GM23338 (cell line): Measurements from ENCODE around the gene RNF157. TPM values are rescaled to one million over a fixed set of nuclear protein-coding genes. Genes with fewer than 3 reads are reported as not detected.

ENCODE experiments used
- ATAC-seq: fragments of 200-7000 bp; cut with Tn5 transposase; 3 replicates; pipeline ENCODE4 v1.9.1; 2020
- DNase-seq: peaks from one replicate; pipeline ENCODE4 v3.0.0-alpha.2; 2015; ENCODE audit warnings: low spot score
- H2AFZ ChIP-seq: fragments of 200-600 bp; sonication (generic); 2 replicates; pipeline ENCODE4 v1.8.0; 2016; ENCODE audit warnings: antibody characterized with exemption, mild to moderate bottlenecking, moderate library complexity
- H3F3A ChIP-seq: fragments of 200-600 bp; sonication (generic); replicated peaks from 2 replicates; pipeline ENCODE4 v1.8.0; 2017; ENCODE audit warnings: antibody characterized with exemption, mixed run types, low read depth
- H3K27ac ChIP-seq: fragments of 200-600 bp; sonication (generic); 2 replicates; pipeline ENCODE4 v1.6.1; 2016; ENCODE audit warnings: low read depth
- H3K27me3 ChIP-seq: fragments of 200-600 bp; sonication (generic); 2 replicates; pipeline ENCODE4 v1.8.0; 2016; ENCODE audit warnings: mild to moderate bottlenecking, mixed run types, moderate library complexity; ENCODE audit not compliant: insufficient read depth
- H3K36me3 ChIP-seq: fragments of 200-600 bp; sonication (generic); 2 replicates; pipeline ENCODE4 v1.8.0; 2016; ENCODE audit warnings: mild to moderate bottlenecking; ENCODE audit not compliant: insufficient read depth
- H3K4me1 ChIP-seq: fragments of 200-600 bp; sonication (generic); 2 replicates; pipeline ENCODE4 v1.8.0; 2016; ENCODE audit warnings: mild to moderate bottlenecking, moderate library complexity; ENCODE audit not compliant: insufficient read depth
- H3K4me2 ChIP-seq: fragments of 200-600 bp; sonication (generic); 2 replicates; pipeline ENCODE4 v1.7.1; 2017; ENCODE audit warnings: mixed run types
- H3K4me3 ChIP-seq: fragments of 200-600 bp; sonication (generic); 2 replicates; pipeline ENCODE4 v1.6.1; 2016; ENCODE audit warnings: mixed run types
- H3K79me2 ChIP-seq: fragments of 200-600 bp; sonication (generic); replicated peaks from 2 replicates; pipeline ENCODE4 v1.8.0; 2017; ENCODE audit warnings: mild to moderate bottlenecking; ENCODE audit not compliant: insufficient read depth
- H3K9me2 ChIP-seq: fragments of 200-600 bp; sonication (generic); 2 replicates; pipeline ENCODE4 v1.8.0; 2017; ENCODE audit not compliant: insufficient read depth
- H4K20me1 ChIP-seq: fragments of 200-600 bp; sonication (generic); replicated peaks from 2 replicates; pipeline ENCODE4 v1.8.0; 2017; ENCODE audit warnings: mild to moderate bottlenecking; ENCODE audit not compliant: insufficient read depth
- H3K27ac Mint-ChIP-seq: 2 replicates; pipeline ENCODE4 v1.8.0; 2020; ENCODE audit warnings: inconsistent platforms, mild to moderate bottlenecking, moderate library complexity, mixed read lengths
- H3K27me3 Mint-ChIP-seq: 3 replicates; pipeline ENCODE4 v1.8.0; 2022; ENCODE audit warnings: low read depth, mild to moderate bottlenecking, moderate library complexity, mixed read lengths, inconsistent platforms; ENCODE audit not compliant: insufficient read depth, poor library complexity
- H3K36me3 Mint-ChIP-seq: 3 replicates; pipeline ENCODE4 v1.8.0; 2021; ENCODE audit warnings: low read depth, mild to moderate bottlenecking, inconsistent platforms, moderate library complexity, mixed read lengths
- H3K4me1 Mint-ChIP-seq: 3 replicates; pipeline ENCODE4 v1.8.0; 2020; ENCODE audit warnings: mild to moderate bottlenecking, inconsistent platforms, mixed read lengths
- H3K4me3 Mint-ChIP-seq: 3 replicates; pipeline ENCODE4 v1.8.0; 2021; ENCODE audit warnings: moderate library complexity, mild to moderate bottlenecking, inconsistent platforms, mixed read lengths
- H3K9me3 Mint-ChIP-seq: 3 replicates; pipeline ENCODE4 v1.8.0; 2020; ENCODE audit warnings: moderate library complexity, mild to moderate bottlenecking, inconsistent platforms, mixed read lengths
- EZH2 ChIP-seq: fragments of 200-600 bp; sonication (generic); IDR thresholded peaks from one replicate; pipeline ENCODE4 v1.8.0; 2017; ENCODE audit warnings: antibody characterized with exemption, mild to moderate bottlenecking, low read depth; ENCODE audit not compliant: unreplicated experiment
- EZH2phosphoT487 ChIP-seq: fragments of 200-600 bp; sonication (generic); IDR thresholded peaks from one replicate; pipeline ENCODE4 v1.8.1; 2018; ENCODE audit warnings: antibody characterized with exemption; ENCODE audit not compliant: unreplicated experiment
- JUNB ChIP-seq: IDR thresholded peaks from one replicate; pipeline ENCODE4 v1.6.1; 2016; ENCODE audit warnings: antibody characterized with exemption; ENCODE audit not compliant: unreplicated experiment
- POLR2AphosphoS5 ChIP-seq: IDR thresholded peaks from 2 replicates; pipeline ENCODE4 v1.6.1; 2016; ENCODE audit warnings: antibody characterized with exemption, low read depth
- STAT1 ChIP-seq: IDR thresholded peaks from one replicate; pipeline ENCODE4 v1.6.1; 2016; ENCODE audit warnings: antibody characterized with exemption; ENCODE audit not compliant: unreplicated experiment
- ZNF331 ChIP-seq: fragments of 250-450 bp; sonication (Bioruptor Pico); IDR thresholded peaks from 2 replicates; pipeline ENCODE4 v1.5.0; 2020; ENCODE audit warnings: low read depth, mild to moderate bottlenecking, moderate library complexity
- polyA plus RNA-seq: library from polyadenylated mRNA; unstranded; fragments of >200 nt; fragmentation: Nextera tagmentation; extraction: Ambion mirVana; gene quantifications from 2 replicates; pipeline ENCODE4 v1.2.1, GENCODE V29; 2016
- total RNA-seq: library from RNA; depleted of rRNA; stranded (reverse); fragments of >200 nt; shearing (Covaris generic); gene quantifications from 2 replicates; pipeline ENCODE4 v1.2.3, GENCODE V29; 2014
- TF ChIP-seq, protein P1 (sequence below), 2 experiments: fragments of 200-600 bp in 1 of 2; sonication (generic) in 1 of 2; conservative IDR thresholded peaks; 2 replicates each; pipeline versions ENCODE4 v1.5.1 to v1.6.1; 2016 to 2017; ENCODE audit warnings: antibody characterized with exemption in 2 of 2, low read depth in 2 of 2, mild to moderate bottlenecking in 2 of 2, moderate library complexity in 1 of 2
- TF ChIP-seq, protein P2 (sequence below): fragments of 250-450 bp; sonication (Bioruptor Pico); IDR thresholded peaks from 2 replicates; pipeline ENCODE4 v1.5.0; 2020; ENCODE audit warnings: mild to moderate bottlenecking, moderate library complexity
- TF ChIP-seq, protein P3 (sequence below): IDR thresholded peaks from 2 replicates; pipeline ENCODE4 v1.6.1; 2016; ENCODE audit warnings: antibody characterized with exemption

The RNF157 gene
- total and polyA plus RNA-seq, 2 experiments from 2014 or later = 7.8 to 11.7 TPM

DNA sequence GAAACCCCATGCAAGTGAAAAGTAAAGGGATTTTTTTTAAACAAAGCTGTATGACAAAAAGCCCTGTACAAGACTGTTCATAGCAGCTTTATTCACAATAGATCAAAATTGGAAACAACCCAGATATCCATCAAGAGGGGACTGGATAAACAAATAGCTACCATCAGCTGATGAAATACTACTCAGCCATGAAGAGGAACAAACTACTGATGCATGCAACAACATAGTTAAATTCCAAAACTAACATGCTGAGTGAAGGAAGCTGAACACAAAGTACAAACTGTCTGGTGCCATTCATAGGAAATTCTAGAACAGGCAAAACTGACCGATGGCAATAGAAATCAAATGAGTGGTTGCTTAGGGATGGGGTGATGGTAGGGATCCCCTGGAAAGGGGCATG is 114.4 kb downstream of the RNF157 start:
- Histone ChIP-seq H3K27me3 (peaks cover 16% of the 10 kb centered on the region), H2AFZ (no peak overlapping the region), H3K4me2 (no peak overlapping the region), H3F3A (peaks cover 9% of the 10 kb centered on the region; the same call in 1 of the 2 replicates), H3K4me1 (peaks cover 25% of the 10 kb centered on the region), H3K27ac (no peak overlapping the region), H3K9me2 (no peaks in the 10 kb centered on the region), H3K79me2 (no peaks in the 10 kb centered on the region), H3K4me3 (no peak overlapping the region), H4K20me1 (no peaks in the 10 kb centered on the region), H3K36me3 (no peaks in the 10 kb centered on the region)
- DNase-seq (no peak), ATAC-seq (no peak)
- Mint-ChIP-seq H3K27ac (no peak overlapping the region), H3K36me3 (no peaks in the 10 kb centered on the region), H3K27me3 (peaks cover 25% of the 10 kb centered on the region), H3K4me1 (peaks cover 26% of the 10 kb centered on the region), H3K4me3 (no peak overlapping the region), H3K9me3 (no peaks in the 10 kb centered on the region; the same call in 2 of the 3 replicates)
- TF ChIP-seq ZNF331 (CRISPR knock-in tag) (no peak), STAT1 (no peak), EZH2 (no peak)
- TF ChIP-seq, protein P1, sequence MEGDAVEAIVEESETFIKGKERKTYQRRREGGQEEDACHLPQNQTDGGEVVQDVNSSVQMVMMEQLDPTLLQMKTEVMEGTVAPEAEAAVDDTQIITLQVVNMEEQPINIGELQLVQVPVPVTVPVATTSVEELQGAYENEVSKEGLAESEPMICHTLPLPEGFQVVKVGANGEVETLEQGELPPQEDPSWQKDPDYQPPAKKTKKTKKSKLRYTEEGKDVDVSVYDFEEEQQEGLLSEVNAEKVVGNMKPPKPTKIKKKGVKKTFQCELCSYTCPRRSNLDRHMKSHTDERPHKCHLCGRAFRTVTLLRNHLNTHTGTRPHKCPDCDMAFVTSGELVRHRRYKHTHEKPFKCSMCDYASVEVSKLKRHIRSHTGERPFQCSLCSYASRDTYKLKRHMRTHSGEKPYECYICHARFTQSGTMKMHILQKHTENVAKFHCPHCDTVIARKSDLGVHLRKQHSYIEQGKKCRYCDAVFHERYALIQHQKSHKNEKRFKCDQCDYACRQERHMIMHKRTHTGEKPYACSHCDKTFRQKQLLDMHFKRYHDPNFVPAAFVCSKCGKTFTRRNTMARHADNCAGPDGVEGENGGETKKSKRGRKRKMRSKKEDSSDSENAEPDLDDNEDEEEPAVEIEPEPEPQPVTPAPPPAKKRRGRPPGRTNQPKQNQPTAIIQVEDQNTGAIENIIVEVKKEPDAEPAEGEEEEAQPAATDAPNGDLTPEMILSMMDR (conservative IDR thresholded peaks at IDR 0.05; ENCODE audit: low read depth in 2 of 2) = no peak

DNA sequence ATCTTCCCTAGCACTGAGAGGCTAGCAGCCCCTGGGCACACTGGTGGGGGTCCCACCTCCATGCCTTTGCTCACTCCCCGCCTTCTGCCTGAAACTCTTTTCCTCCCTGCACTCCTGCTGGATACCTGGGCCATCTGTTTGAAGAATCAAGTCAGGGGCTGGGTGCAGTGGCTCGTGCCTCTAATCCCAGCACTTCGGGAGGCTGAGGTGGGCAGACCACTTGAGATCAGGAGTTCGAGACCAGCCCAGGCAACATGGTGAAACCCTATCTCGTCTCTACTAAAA is 115.0 kb downstream of the RNF157 start:
- Histone ChIP-seq H3K4me3 (no peak overlapping the region), H3K4me2 (no peak overlapping the region), H3K27me3 (peaks cover 10% of the 10 kb centered on the region), H3K79me2 (no peaks in the 10 kb centered on the region), H4K20me1 (no peaks in the 10 kb centered on the region), H2AFZ (no peak overlapping the region), H3K9me2 (no peaks in the 10 kb centered on the region), H3F3A (peaks cover 15% of the 10 kb centered on the region), H3K4me1 (peaks cover 25% of the 10 kb centered on the region), H3K36me3 (no peaks in the 10 kb centered on the region), H3K27ac (no peak overlapping the region)
- DNase-seq (no peak), ATAC-seq (no peak)
- Mint-ChIP-seq H3K4me1 (peaks cover 25% of the 10 kb centered on the region), H3K4me3 (no peak overlapping the region), H3K27ac (no peak overlapping the region), H3K9me3 (no peaks in the 10 kb centered on the region; the same call in 2 of the 3 replicates), H3K36me3 (no peaks in the 10 kb centered on the region), H3K27me3 (peaks cover 20% of the 10 kb centered on the region)
- TF ChIP-seq, protein P1 (conservative IDR thresholded peaks at IDR 0.05; ENCODE audit: low read depth in 2 of 2) = no peak
- TF ChIP-seq, protein P2, sequence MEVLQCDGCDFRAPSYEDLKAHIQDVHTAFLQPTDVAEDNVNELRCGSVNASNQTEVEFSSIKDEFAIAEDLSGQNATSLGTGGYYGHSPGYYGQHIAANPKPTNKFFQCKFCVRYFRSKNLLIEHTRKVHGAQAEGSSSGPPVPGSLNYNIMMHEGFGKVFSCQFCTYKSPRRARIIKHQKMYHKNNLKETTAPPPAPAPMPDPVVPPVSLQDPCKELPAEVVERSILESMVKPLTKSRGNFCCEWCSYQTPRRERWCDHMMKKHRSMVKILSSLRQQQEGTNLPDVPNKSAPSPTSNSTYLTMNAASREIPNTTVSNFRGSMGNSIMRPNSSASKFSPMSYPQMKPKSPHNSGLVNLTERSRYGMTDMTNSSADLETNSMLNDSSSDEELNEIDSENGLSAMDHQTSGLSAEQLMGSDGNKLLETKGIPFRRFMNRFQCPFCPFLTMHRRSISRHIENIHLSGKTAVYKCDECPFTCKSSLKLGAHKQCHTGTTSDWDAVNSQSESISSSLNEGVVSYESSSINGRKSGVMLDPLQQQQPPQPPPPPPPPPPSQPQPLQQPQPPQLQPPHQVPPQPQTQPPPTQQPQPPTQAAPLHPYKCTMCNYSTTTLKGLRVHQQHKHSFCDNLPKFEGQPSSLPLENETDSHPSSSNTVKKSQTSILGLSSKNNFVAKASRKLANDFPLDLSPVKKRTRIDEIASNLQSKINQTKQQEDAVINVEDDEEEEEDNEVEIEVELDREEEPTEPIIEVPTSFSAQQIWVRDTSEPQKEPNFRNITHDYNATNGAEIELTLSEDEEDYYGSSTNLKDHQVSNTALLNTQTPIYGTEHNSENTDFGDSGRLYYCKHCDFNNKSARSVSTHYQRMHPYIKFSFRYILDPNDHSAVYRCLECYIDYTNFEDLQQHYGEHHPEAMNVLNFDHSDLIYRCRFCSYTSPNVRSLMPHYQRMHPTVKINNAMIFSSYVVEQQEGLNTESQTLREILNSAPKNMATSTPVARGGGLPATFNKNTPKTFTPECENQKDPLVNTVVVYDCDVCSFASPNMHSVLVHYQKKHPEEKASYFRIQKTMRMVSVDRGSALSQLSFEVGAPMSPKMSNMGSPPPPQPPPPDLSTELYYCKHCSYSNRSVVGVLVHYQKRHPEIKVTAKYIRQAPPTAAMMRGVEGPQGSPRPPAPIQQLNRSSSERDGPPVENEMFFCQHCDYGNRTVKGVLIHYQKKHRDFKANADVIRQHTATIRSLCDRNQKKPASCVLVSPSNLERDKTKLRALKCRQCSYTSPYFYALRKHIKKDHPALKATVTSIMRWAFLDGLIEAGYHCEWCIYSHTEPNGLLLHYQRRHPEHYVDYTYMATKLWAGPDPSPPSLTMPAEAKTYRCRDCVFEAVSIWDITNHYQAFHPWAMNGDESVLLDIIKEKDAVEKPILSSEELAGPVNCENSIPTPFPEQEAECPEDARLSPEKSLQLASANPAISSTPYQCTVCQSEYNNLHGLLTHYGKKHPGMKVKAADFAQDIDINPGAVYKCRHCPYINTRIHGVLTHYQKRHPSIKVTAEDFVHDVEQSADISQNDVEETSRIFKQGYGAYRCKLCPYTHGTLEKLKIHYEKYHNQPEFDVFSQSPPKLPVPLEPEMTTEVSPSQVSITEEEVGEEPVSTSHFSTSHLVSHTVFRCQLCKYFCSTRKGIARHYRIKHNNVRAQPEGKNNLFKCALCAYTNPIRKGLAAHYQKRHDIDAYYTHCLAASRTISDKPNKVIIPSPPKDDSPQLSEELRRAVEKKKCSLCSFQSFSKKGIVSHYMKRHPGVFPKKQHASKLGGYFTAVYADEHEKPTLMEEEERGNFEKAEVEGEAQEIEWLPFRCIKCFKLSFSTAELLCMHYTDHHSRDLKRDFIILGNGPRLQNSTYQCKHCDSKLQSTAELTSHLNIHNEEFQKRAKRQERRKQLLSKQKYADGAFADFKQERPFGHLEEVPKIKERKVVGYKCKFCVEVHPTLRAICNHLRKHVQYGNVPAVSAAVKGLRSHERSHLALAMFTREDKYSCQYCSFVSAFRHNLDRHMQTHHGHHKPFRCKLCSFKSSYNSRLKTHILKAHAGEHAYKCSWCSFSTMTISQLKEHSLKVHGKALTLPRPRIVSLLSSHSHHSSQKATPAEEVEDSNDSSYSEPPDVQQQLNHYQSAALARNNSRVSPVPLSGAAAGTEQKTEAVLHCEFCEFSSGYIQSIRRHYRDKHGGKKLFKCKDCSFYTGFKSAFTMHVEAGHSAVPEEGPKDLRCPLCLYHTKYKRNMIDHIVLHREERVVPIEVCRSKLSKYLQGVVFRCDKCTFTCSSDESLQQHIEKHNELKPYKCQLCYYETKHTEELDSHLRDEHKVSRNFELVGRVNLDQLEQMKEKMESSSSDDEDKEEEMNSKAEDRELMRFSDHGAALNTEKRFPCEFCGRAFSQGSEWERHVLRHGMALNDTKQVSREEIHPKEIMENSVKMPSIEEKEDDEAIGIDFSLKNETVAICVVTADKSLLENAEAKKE (CRISPR knock-in tag) = no peak
- TF ChIP-seq, protein P3, sequence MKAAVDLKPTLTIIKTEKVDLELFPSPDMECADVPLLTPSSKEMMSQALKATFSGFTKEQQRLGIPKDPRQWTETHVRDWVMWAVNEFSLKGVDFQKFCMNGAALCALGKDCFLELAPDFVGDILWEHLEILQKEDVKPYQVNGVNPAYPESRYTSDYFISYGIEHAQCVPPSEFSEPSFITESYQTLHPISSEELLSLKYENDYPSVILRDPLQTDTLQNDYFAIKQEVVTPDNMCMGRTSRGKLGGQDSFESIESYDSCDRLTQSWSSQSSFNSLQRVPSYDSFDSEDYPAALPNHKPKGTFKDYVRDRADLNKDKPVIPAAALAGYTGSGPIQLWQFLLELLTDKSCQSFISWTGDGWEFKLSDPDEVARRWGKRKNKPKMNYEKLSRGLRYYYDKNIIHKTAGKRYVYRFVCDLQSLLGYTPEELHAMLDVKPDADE = no peak
- TF ChIP-seq EZH2phosphoT487 (no peak), POLR2AphosphoS5 (no peak), STAT1 (no peak), JUNB (no peak)
